Cortex of kidney (tissue), 1 donor: ENCODE data around the gene MRTFB.
"Not testable (repeated sequence)": the region's sequence is repeated elsewhere in the genome, so short reads cannot be mapped to it uniquely, and the experiment has no call there.

Experiments used
- DNase-seq: peaks from one replicate; lab custom pipeline; 2025; lab: John Stamatoyannopoulos, UW

Gene MRTFB, protein sequence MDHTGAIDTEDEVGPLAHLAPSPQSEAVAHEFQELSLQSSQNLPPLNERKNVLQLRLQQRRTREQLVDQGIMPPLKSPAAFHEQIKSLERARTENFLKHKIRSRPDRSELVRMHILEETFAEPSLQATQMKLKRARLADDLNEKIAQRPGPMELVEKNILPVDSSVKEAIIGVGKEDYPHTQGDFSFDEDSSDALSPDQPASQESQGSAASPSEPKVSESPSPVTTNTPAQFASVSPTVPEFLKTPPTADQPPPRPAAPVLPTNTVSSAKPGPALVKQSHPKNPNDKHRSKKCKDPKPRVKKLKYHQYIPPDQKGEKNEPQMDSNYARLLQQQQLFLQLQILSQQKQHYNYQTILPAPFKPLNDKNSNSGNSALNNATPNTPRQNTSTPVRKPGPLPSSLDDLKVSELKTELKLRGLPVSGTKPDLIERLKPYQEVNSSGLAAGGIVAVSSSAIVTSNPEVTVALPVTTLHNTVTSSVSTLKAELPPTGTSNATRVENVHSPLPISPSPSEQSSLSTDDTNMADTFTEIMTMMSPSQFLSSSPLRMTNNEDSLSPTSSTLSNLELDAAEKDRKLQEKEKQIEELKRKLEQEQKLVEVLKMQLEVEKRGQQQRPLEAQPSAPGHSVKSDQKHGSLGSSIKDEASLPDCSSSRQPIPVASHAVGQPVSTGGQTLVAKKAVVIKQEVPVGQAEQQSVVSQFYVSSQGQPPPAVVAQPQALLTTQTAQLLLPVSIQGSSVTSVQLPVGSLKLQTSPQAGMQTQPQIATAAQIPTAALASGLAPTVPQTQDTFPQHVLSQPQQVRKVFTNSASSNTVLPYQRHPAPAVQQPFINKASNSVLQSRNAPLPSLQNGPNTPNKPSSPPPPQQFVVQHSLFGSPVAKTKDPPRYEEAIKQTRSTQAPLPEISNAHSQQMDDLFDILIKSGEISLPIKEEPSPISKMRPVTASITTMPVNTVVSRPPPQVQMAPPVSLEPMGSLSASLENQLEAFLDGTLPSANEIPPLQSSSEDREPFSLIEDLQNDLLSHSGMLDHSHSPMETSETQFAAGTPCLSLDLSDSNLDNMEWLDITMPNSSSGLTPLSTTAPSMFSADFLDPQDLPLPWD

DNA sequence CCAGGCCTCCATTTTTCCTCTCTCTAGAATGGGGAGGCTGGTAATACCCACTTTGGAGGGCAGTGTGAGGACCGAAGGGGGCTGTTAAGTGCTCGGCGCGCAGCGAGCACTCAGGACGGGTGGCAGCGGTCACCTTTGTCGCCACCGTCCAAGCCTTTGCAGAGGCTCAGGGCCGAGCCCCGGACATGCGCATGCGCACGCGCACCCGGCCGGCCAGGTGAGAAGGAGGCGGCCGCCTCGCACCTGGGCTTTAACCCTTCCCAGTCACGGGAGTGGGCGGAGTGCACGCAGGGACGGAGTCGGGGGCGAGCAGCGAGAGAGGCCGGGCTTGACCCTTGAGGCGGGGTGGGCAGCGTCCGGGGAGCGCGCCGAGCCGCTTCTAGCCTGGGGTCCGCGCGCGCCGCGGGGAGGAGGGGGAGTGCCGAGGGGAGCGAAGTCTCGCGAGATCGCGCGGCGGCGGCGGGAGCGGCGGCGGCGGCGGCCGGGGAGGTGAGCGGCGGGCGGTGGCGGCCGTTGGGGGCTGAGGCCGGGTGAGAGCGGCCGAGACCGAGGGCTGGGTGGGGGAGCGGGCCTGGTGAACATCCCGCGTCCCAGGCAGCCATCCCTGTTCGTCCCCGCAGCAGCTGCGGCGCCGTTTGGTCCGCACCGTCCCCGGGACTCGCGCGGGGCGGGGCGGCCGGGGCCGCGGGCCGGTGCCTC is at the start of gene MRTFB:
TSS of gene MRTFB (plus strand) at position 443 of the 699 bp plus-strand sequence. CDS start 69,288 bp downstream, outside the sequence.
- peak; percentile 62 for DNase-seq

DNA sequence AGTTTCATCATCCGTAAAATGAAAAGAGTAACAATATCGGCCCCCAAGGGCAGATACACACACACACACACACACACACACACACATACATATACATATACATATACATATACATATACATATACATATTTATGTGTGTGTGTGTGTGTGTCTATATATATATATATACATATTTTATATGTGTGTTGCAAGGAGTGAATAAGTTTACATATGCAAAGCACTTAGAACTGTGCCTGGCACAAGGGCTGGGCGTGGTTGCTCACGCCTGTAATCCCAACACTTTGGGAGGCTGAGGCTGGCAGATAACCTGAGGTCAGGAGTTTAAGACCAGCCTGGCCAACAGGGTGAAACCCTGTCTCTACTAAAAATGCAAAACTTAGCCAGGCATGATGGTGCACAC is 47.6 kb upstream of the MRTFB start:
- not testable (repeated sequence) for DNase-seq

DNA sequence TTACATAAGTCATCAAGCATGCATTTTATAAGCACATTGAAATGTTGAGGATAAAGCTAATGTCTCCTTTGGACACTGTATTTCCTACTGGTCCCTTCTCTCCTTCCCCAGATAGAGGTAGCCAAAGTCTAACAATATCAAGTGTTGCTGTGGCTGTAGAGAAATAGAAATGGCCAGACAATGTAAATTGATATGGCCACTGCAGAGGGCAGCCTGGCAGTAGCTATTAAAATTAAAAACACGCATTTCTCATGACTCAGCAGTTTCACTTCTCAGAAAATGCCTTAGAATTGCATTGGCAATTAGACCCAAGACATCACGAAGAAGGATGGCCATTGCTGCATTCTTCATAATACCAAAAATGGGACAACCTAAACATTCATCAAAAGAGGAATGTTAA is 46.8 kb upstream of the MRTFB start:
- no peak for DNase-seq

DNA sequence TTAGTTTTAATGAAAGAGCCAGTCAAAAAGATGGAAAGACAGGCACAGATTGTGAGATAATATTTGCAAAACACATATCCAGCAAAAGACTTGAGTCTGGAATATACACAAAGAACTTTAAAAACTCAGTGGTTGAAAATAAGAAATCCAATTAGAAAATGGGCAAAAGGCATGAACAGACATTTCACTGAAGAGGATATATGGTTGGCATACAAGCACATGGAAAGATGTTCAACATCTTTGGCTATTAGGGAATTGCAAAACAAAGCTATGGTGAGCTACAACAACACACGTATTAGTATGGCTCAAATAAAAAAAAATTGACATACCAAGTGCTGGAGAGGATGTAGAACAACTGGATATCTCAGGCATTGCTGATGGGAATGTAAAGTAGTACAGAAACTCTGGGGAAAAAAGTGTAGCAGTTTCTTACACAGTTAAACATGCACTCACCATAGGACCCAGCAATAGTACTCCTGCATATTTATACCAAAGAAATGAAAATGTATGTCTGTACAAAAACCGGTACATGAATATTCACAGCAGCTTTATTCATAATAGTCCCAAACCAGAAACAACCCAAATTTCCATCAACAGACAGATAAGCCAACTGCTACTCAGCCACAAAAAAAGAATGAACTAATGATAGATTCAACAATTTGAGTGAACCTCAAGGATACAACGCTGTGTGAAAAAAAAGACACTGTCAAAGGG is 44.4 kb upstream of the MRTFB start:
- no peak for DNase-seq

DNA sequence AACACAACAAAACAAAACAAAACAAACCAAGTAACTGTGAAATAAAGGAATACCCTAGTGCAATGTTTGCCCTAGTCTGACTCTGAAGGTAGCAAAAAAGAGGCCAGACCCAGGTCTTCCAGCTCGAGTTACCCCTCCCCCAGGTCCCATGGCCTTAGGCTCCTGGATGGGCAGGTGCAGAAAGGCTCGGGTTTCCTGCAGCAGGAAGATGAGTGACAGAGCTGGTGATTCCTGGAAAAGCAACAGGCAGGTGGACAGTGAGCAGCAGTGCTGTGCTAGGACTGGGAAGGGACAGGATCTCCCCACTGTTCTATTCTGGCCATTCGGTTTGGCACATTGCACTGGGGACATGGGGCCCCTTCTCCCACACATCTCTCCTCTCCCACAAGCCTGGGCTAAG is 42.9 kb upstream of the MRTFB start:
- no peak for DNase-seq

DNA sequence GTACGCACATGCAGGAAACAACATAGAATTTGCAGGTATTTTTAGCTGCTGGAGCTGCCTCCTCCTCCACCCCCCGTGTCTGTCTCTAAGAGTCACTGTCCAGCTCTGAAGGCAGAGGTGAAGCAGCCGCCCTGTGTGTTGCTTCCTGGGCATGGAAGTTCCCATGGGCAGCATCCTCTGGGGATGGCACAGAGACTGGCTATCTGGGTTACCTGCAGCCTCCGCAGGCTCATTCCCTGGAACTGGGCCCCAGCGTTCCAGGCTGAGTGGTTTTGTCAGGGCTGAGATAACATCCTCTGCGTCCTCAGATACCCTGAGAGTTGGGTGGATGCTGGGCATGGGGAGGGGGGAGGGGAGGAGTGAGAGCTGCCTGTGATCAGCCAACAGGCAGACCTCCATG is 41.5 kb upstream of the MRTFB start:
- DNase-seq, result no peak

DNA sequence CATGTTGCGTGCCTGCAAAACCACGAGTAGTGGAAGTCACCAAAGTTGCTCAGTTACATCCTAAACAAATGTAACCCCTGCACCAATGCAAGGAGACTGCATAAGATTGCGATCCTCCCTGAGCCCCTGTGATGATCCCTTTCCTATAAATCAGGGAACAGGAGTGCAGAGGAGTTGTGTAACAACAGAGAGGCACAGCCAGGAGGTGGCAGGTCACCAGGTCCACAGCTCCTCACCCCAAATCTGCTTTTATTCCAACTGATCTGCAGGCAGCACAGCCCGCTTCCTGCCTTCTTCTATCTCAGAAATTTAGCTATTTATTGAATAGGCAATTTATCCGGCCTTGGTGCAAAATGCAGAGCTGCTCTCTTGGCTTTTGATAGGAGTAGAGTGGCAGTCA is 36.0 kb upstream of the MRTFB start:
- no peak for DNase-seq

DNA sequence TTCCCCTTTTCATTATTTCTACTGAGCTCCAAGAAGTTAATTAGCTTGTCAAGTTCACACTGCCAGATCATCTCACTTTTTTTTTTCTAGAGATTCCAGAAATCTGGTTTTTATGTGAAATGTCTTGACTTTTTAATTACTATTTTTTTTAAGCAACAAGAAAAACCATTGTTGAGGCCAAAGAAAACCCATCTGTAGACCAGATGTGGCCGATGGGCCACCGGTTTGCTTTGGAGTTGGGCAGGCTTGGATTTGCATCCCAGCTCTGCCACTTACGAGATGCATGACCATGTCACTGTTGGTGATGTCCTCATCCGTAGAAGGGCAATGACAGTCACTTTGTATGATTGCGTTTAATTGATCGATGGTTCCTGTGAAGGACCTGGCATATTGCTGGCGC is 34.2 kb upstream of the MRTFB start:
- no peak for DNase-seq

DNA sequence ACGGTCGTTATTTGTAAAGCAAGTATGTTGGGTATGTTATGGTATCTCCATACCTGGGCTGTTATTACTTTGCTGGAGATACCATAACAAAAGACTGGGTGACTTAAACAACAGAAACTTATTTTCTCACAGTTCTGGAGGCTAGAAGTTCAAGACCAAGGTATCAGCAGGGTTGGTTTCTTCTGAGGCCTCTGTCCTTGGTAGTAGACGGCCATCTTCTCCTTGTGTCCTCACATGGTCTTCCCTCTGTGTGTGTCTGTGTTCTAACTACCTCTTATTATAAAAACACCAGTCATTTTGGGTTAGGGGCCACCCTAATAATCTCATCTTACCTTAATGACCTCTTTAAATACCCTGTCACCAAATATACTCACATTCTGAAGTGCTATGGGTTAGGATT is 33.2 kb upstream of the MRTFB start:
- no peak for DNase-seq

DNA sequence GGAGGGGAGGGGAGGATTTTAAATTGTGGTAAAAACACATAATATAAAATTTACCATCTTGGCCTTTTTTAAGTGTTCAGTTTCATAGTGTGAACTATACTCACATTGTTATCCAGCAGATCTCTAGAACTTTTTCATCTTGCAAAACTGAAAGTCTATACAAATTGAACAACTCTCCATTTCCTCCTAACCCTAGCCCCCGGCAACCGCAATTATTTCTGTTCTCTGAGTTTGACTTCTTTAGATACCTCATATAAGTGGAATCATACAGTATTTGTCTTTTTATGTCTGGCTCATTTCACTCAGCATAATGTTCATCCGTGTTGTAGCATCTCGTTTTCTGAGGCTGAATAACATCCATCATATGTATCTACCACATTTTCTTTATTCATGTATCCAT is 30.0 kb upstream of the MRTFB start:
- DNase-seq, result no peak

DNA sequence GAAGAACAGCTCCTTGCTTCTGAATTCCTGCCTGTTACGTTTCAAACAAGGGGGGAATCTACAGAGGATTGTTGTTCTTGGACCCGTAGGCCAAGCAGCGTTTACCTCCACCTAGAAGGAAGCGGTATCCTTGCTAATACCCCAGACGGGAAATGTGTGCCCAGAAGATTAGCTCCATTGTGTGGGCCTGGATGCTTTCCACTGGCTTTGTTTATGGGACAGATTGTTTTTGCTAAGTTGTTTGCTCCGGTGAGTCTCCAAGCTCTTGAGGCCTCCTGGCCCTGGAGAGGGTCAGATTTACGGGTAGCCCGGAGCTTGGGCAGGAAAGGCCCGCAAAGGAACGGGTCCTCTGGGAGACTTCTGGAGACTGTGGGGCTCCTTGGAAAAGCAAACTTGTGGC is 28.4 kb upstream of the MRTFB start:
- DNase-seq, result no peak

DNA sequence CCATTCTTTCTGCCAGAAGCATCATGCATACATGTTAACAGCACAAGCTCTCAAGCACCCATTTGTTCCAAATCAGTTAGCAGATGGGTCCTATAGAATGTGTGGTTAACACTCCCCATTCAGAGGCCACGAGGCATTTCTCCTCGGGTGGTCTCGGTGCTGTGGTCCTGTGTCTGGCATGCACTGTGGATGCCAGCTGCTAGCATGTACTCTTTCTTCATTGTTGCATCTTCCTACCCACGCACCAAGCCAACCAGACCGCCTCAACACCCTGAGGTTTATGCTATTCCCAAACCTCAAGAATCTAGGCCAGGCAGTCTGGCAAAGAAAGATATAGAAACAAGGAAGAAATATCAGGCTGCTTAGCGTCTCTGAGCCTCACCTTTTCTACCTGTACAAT is 27.8 kb upstream of the MRTFB start:
- no peak for DNase-seq

DNA sequence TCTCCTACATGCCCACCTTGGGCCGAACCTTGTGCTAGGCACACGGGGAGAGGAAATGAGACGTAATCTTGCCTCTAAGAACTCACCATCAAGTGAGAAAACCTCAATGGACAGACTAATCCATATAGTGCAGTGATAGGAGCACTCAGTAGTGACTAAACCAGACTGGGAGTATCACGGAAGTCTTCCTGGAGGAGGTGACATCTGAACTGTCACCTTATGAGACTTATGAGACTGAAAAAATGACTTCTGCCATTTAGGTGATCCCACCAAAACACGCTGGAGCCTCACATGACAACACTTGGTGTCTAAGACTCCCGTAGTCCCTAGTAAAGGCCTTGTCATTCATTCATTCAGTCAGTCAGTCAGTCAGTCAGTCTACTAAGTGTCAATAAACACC is 27.3 kb upstream of the MRTFB start:
- no peak for DNase-seq

DNA sequence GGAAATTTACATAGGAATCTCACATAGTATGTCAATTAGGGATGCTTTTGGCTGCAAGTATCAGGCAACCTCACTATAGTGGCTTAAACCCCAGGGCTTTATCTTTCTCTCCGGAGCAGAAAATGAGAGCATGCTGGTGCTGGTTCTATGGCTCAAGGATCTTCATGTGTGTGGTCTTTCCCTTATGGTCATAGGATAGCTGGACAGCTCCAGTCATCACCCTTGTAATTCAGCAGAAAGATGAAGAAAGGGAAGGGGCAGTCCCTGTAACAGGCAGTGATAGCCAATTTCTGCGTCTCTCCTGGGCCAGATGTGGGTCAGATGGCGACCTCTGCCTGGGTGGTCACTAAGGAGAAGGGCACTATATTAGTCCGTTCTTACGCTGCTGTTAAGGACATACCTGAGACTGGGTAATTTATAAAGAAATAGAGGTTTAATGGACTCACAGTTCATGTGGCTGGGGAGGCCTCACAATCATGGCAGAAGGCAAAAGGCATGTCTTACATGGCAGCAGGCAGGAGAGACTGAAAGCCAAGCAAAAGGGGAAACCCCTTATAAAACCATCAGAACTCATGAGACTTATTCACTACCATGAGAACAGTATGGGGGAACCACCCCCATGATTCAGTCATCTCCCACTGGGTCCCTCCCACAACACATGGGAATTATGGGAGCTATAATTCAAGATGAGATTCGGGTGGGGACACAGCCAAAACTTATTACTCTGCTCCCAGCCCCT is 23.8 kb upstream of the MRTFB start:
- not testable (repeated sequence) for DNase-seq

DNA sequence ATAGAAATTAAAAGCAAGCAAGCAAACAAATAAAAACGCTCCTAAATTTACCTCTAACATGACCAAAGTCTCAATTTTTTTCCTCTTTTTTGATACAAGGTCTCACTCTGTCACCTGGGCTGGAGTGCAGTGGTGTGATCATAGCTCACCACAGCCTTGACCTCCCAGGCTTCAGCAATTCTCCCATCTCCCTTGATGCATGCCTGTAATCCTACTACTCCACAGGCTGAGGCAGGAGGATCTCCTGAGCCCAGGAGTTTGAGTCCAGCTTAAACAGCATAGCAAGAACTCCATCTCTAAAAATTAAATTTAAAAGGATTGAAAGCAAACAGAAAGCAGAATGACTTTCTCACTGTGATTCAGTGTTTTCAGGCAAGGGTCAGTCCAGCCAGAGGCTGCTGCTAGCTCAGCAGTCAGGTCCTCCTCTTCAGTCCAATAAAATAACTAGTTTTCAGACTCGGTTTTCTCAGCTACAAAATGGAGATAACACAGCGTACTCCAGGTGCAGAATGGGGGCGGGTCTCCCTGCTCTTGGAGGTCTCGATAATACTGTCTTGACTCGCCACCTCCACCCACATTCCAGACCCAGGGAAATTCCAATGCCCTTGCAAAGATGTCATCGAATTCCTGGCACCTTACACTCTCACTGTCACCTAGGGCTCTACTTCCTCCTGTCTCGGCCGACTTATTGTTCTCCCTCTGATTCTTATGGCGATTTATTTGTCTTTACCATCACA is 20.7 kb upstream of the MRTFB start:
- no peak for DNase-seq

DNA sequence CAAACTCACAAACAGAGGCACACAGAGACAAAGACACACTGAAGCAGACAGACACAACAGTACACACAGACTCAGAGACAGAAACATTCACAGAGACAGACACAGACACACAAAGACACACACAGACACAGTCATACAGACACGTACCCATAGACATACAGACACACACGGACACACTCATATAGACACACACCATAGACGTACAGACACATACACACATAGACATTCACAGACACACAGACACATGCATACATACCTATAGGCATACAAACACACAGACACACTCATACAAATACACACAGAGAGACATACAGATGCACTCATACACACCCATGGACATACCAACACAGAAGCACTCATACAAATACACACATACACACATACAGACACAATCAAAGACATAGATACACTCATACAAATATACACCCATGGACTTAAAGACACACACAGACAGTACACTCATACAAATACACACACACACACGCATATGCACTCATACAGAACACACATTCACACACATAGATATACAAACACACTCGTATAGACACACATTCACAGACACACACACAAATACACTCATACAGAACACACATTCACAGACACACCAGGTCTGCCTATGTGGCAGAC is 19.9 kb upstream of the MRTFB start:
- no peak for DNase-seq

DNA sequence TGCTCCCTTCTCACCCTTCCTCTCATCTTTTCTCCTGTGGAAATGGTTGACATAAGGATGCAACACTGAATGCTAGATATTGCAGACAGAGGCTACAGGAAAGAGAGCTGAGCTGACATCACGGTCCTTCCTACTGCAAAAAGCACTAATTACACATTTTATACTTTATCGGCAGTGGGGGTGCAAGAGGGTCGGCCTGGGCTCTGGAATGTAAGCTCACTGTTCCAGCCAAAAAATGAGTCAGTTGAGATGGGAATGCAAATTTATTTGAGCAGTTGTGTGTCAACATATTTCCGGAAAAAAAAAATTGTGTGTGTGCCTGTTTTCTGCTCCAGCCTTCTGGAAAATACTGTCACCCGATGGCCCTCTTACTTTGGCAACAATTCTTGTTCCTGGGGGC is 14.1 kb upstream of the MRTFB start:
- DNase-seq, result no peak

DNA sequence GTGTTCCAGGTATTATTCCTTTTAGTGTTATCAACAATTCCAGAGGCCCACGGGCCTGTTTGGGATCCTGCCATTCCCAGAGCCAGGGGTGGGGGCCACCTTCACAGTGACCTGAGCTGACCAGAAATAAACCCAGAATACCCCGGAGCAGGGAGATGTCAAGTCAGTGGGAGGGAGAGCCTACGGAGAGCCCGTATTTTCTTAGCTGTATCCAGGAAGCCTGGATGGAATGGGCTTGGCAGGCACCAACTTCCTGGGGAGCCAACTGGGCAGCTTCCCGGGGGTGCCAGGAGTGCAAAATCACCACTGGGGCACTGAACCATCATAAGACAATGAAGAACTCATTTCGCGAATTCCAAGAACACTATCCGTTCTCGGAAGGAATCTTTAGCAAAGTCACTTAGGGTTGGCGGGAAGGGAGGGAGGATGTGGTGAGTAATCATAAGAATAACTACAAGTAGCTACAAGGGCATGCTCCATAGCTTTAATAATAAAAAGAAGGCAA is 13.2 kb upstream of the MRTFB start:
- DNase-seq, result no peak

DNA sequence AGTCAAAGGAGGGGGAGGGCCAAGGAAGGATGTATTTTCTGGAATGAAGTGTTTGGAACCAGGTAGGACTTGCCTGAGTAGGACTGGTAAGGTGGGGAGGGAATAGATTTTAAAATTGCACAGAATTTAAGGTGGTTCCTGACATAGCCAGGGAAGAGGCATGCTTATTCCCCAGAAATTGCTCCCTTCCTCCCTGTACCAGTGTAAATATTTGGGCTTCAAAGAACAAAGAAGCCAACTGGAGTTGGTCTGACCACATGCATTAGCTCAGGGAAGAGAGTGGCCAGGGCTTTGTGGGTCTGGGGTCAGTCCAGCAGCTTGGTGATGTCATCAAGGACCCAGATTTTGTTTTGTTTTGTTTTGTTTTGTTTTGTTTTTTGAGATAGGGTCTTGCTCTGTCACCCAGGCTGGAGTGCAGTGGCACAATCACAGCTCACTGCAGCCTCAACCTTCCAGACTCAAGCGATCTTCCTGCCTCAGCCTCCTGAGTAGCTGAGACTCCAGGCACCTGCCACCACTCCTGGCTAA is 9.3 kb upstream of the MRTFB start:
- no peak for DNase-seq
